Endodermal cell (in vitro differentiated cells): ENCODE results near the gene GPHB5. TPM values are rescaled to one million over a fixed set of nuclear protein-coding genes. Genes with fewer than 3 reads are reported as not detected.

Experiments used
- DNase-seq: peaks from one replicate; pipeline ENCODE4 v3.0.0-alpha.2; 2017
- H3K27ac ChIP-seq: 2 replicates; pipeline ENCODE4 v1.5.1; 2013; ENCODE audit warnings: mild to moderate bottlenecking, low read depth, low read length, moderate library complexity
- H3K27me3 ChIP-seq: 2 replicates; pipeline ENCODE4 v1.6.1; 2013; ENCODE audit warnings: mild to moderate bottlenecking, low read length, moderate library complexity; ENCODE audit not compliant: insufficient read depth, control insufficient read depth, poor library complexity, severe bottlenecking
- H3K36me3 ChIP-seq: 2 replicates; pipeline ENCODE4 v1.7.0; 2013; ENCODE audit warnings: mild to moderate bottlenecking, low read length, moderate library complexity; ENCODE audit not compliant: control insufficient read depth, insufficient read depth
- H3K4me1 ChIP-seq: one replicate; pipeline ENCODE4 v1.7.0; 2013; ENCODE audit warnings: low read length; ENCODE audit not compliant: control insufficient read depth, insufficient read depth
- H3K4me3 ChIP-seq: 2 replicates; pipeline ENCODE4 v1.5.1; 2013; ENCODE audit warnings: mild to moderate bottlenecking, low read length, moderate library complexity
- H3K9ac ChIP-seq: 2 replicates; pipeline ENCODE4 v1.6.1; 2013; ENCODE audit warnings: mild to moderate bottlenecking, low read length, moderate library complexity; ENCODE audit not compliant: poor library complexity, severe bottlenecking; ENCODE audit errors: extremely low read depth
- H3K9me3 ChIP-seq: 2 replicates; pipeline ENCODE4 v1.6.1; 2013; ENCODE audit warnings: mild to moderate bottlenecking, low read length, moderate library complexity; ENCODE audit not compliant: control insufficient read depth
- H3K27ac Mint-ChIP-seq: 2 replicates; pipeline ENCODE4 v1.8.0; 2020; ENCODE audit warnings: mixed read lengths
- H3K27me3 Mint-ChIP-seq: 2 replicates; pipeline ENCODE4 v1.8.0; 2021; ENCODE audit warnings: mild to moderate bottlenecking, mixed read lengths; ENCODE audit not compliant: insufficient read depth
- H3K36me3 Mint-ChIP-seq: 2 replicates; pipeline ENCODE4 v1.8.0; 2020; ENCODE audit warnings: low read depth, mixed read lengths
- H3K4me1 Mint-ChIP-seq: 2 replicates; pipeline ENCODE4 v1.8.0; 2020; ENCODE audit warnings: mixed read lengths
- H3K4me3 Mint-ChIP-seq: 2 replicates; pipeline ENCODE4 v1.8.0; 2020; ENCODE audit warnings: mild to moderate bottlenecking, moderate library complexity, mixed read lengths
- H3K9me3 Mint-ChIP-seq: 2 replicates; pipeline ENCODE4 v1.8.0; 2020; ENCODE audit warnings: mild to moderate bottlenecking, mixed read lengths
- CTCF ChIP-seq: fragments of 200-600 bp; sonication (generic); conservative IDR thresholded peaks from 2 replicates; pipeline ENCODE4 v1.5.0; 2021; ENCODE audit warnings: antibody characterized with exemption, mild to moderate bottlenecking
- WGBS, 2 experiments: methylation state at CpG; one replicate each; pipeline versions ENCODE4 v1.1.5 to v1.1.7; 2013; ENCODE audit warnings: missing lambda C conversion rate in 2 of 2, mixed read lengths in 1 of 2; ENCODE audit not compliant: insufficient coverage in 1 of 2, insufficient read length in 1 of 2; 5-methylcytosine and 5-hydroxymethylcytosine counted together
- total RNA-seq, 2 donors: library from RNA; stranded (reverse); fragmentation: NEBNext Ultra II Directional in 1 of 2; extraction: Animal tissue kit (Norgen Biotek cat#: 25700) in 1 of 2; gene quantifications; 2 replicates in 1 of 2; 3 replicates in 1 of 2; pipeline ENCODE4 v1.2.1, GENCODE V29; 2021

GPHB5 gene
- total RNA-seq, 2 donors from 2014 or later = not detected

- Histone ChIP-seq H3K27ac (no peak overlapping the region), H3K4me1 (peaks cover 14% of the 10 kb centered on the region), H3K9me3 (no peaks in the 10 kb centered on the region), H3K27me3 (no peaks in the 10 kb centered on the region), H3K9ac (no peak overlapping the region), H3K36me3 (no peaks in the 10 kb centered on the region), H3K4me3 (no peak overlapping the region)
- no peak overlapping the region for H3K27ac Mint-ChIP-seq
- H3K4me1 Mint-ChIP-seq = peaks cover 14% of the 10 kb centered on the region
- 81 to 90% methylated on average over 2 to 6 of the region's 6 CpGs for WGBS, 2 experiments
- no peaks in the 10 kb centered on the region for H3K36me3 Mint-ChIP-seq
- peaks cover 8% of the 10 kb centered on the region for H3K9me3 Mint-ChIP-seq
- no peaks in the 10 kb centered on the region for H3K27me3 Mint-ChIP-seq
- no peak for TF ChIP-seq CTCF
- no peak overlapping the region for H3K4me3 Mint-ChIP-seq
- DNase-seq = no peak
Measured at GRCh38 chr14:63328787-63329737, 10.3 kb upstream of the GPHB5 start.

DNA sequence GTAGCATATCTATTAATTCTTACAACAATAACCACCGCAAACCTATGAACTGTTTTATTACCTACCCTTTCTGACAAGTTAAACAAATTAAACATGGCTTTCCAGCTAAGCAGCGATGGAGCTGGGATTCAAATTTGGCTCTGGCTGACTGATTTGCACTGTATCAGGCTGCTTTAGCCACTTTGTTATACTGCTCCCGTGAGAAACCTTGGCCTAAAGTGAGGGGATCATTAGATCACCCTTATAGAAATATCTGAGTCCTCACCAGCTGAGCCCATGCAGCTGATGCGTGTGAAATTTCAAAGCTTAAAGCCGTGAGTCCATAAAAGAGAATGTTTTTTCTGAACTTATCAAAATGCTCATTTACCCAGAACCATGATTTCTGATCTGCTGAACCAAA is 8.1 kb upstream of the GPHB5 start:
- Mint-ChIP-seq H3K4me1 (peaks cover 7% of the 10 kb centered on the region), H3K4me3 (no peak overlapping the region), H3K9me3 (peaks cover 4% of the 10 kb centered on the region), H3K27me3 (no peaks in the 10 kb centered on the region), H3K27ac (no peak overlapping the region), H3K36me3 (no peaks in the 10 kb centered on the region)
- Histone ChIP-seq H3K36me3 (no peaks in the 10 kb centered on the region), H3K4me3 (no peak overlapping the region), H3K27ac (no peak overlapping the region), H3K27me3 (no peaks in the 10 kb centered on the region), H3K4me1 (peaks cover 14% of the 10 kb centered on the region), H3K9me3 (no peaks in the 10 kb centered on the region), H3K9ac (no peak overlapping the region)
- 94 to 96% methylated on average over 5 of the region's 5 CpGs for WGBS, 2 experiments
- no peak for TF ChIP-seq CTCF
- no peak for DNase-seq

DNA sequence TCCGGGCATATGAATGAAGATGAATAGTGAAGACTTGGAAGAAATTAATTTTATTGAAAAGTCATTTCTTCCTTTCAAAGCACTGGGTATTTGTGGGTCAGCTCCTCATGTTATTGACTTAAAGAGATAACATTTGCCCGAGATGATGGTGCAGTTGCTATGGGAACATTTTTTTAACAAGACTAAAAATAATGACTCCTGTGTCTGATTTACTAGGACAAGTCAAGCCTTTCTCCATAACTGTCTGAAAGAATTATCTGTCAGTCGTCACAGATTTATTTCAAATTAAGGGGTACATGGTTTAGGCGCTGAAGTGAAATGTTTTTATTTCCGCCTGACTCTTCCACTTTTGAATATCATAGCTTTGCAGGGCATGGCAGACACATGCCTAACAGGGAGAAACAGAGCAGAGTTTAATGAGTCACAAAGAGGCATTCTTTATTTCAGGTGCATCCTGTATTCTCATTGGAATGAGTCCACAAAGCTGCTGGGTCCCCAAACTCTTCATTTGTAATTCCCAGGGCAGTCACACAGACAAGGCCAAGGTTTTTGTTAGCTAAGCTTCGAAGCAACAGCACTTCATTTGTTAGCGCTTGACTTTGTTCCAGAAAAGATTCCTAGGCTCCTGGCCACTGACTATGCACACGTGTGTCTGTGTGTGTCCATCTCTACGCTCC is 4.3 kb upstream of the GPHB5 start:
- no peak for TF ChIP-seq CTCF
- no peak overlapping the region for H3K9ac ChIP-seq

More for the DNA sequence above, 4.3 kb upstream of the GPHB5 start:
- H3K4me3 Mint-ChIP-seq = no peak overlapping the region
- no peaks in the 10 kb centered on the region for H3K27me3 Mint-ChIP-seq
- no peak for DNase-seq
- no peaks in the 10 kb centered on the region for H3K9me3 Mint-ChIP-seq
- Histone ChIP-seq H3K4me3 (no peak overlapping the region), H3K9me3 (no peaks in the 10 kb centered on the region), H3K36me3 (no peaks in the 10 kb centered on the region), H3K27me3 (no peaks in the 10 kb centered on the region), H3K4me1 (peaks cover 1% of the 10 kb centered on the region), H3K27ac (no peak overlapping the region)
- no peak overlapping the region for H3K27ac Mint-ChIP-seq
- WGBS, 2 experiments = 91 to 94% methylated on average over 7 to 9 of the region's 9 CpGs
- H3K36me3 Mint-ChIP-seq = no peaks in the 10 kb centered on the region
- H3K4me1 Mint-ChIP-seq = peaks cover 12% of the 10 kb centered on the region
